ENCODE data around the gene LRRC37A3. TPM values are rescaled to one million over a fixed set of nuclear protein-coding genes. Genes with fewer than 3 reads are reported as not detected.

Gene LRRC37A3
- polyA plus RNA-seq, 1 of the 3 experiments (the other 2 are of a cell fraction), result 10.4 TPM

DNA sequence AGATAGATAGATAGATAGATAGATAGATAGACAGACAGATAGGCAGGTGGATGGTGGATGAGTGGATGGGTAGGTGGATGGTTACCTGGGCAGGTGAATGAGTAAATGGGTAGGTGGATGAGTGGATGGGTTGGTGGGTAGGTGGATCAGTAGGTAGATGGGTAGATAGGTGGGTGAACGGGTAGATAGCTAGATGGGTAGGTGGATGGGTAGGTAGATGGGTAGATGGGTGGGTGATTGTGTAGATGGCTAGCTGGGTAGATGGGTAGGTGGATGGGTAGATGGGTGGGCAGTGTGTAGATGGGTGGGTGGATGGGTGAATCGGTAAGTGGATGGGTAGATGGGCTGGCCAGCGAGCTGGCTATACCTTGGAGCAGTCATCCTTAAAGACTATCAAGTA, 21.8 kb upstream of the LRRC37A3 start:
- H3K4me3 ChIP-seq (ENCODE audit: low read depth in 2 of 2, low read length in 1 of 2), result no peak overlapping the region
- no peaks in the 10 kb centered on the region for H3K27me3 ChIP-seq (ENCODE audit: insufficient read depth)
- H3K4me2 ChIP-seq, result no peak overlapping the region
- no peak for DNase-seq
- H3K79me2 ChIP-seq (ENCODE audit: insufficient read depth), result no peaks in the 10 kb centered on the region
- H4K20me1 ChIP-seq (ENCODE audit: insufficient read depth), result no peaks in the 10 kb centered on the region
- 74% methylated on average over 3 of the region's 3 CpGs for WGBS (ENCODE audit: low lambda C conversion rate)
- no peaks in the 10 kb centered on the region for H3K9me2 ChIP-seq
- peaks cover 0 to 2% of the 10 kb centered on the region in 2 experiments for H3K36me3 ChIP-seq (replicated peaks in 1 of 2; ENCODE audit: control insufficient read depth in 1 of 2, insufficient read depth in 2 of 2, low read length in 1 of 2)
- H3K9ac ChIP-seq, result no peak overlapping the region
- H3K9me3 ChIP-seq, result no peaks in the 10 kb centered on the region
- POLR2A ChIA-PET, result no interaction called here
- TF ChIP-seq, protein P1, sequence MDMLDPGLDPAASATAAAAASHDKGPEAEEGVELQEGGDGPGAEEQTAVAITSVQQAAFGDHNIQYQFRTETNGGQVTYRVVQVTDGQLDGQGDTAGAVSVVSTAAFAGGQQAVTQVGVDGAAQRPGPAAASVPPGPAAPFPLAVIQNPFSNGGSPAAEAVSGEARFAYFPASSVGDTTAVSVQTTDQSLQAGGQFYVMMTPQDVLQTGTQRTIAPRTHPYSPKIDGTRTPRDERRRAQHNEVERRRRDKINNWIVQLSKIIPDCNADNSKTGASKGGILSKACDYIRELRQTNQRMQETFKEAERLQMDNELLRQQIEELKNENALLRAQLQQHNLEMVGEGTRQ (IDR thresholded peaks at IDR 0.05; ENCODE audit: borderline replicate concordance, low read depth, low read length), result no peak
- TF ChIP-seq RXRA (IDR thresholded peaks at IDR 0.05; ENCODE audit: borderline replicate concordance, low read depth) (no peak), EZH2phosphoT487 (IDR thresholded peaks at IDR 0.05; ENCODE audit: borderline replicate concordance, low read depth) (no peak), GABPA (IDR thresholded peaks at IDR 0.05; ENCODE audit: low read depth) (no peak), JUND (IDR thresholded peaks at IDR 0.05) (no peak), SIN3A (IDR thresholded peaks at IDR 0.05; ENCODE audit: borderline replicate concordance, low read depth, low read length) (no peak), RAD21 (IDR thresholded peaks at IDR 0.05; ENCODE audit: low read length) (no peak), RCOR1 (IDR thresholded peaks at IDR 0.05; ENCODE audit: low read length) (no peak), TCF12 (IDR thresholded peaks at IDR 0.05) (no peak), FOSL2 (IDR thresholded peaks at IDR 0.05; ENCODE audit: borderline replicate concordance, low read depth) (no peak), NFIC (IDR thresholded peaks at IDR 0.05; ENCODE audit: borderline replicate concordance) (no peak), NRF1 (IDR thresholded peaks at IDR 0.05; ENCODE audit: low read depth, low read length) (no peak)
- TF ChIP-seq, protein P2, sequence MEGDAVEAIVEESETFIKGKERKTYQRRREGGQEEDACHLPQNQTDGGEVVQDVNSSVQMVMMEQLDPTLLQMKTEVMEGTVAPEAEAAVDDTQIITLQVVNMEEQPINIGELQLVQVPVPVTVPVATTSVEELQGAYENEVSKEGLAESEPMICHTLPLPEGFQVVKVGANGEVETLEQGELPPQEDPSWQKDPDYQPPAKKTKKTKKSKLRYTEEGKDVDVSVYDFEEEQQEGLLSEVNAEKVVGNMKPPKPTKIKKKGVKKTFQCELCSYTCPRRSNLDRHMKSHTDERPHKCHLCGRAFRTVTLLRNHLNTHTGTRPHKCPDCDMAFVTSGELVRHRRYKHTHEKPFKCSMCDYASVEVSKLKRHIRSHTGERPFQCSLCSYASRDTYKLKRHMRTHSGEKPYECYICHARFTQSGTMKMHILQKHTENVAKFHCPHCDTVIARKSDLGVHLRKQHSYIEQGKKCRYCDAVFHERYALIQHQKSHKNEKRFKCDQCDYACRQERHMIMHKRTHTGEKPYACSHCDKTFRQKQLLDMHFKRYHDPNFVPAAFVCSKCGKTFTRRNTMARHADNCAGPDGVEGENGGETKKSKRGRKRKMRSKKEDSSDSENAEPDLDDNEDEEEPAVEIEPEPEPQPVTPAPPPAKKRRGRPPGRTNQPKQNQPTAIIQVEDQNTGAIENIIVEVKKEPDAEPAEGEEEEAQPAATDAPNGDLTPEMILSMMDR (IDR thresholded peaks at IDR 0.05), result no peak
- TF ChIP-seq, protein P3, sequence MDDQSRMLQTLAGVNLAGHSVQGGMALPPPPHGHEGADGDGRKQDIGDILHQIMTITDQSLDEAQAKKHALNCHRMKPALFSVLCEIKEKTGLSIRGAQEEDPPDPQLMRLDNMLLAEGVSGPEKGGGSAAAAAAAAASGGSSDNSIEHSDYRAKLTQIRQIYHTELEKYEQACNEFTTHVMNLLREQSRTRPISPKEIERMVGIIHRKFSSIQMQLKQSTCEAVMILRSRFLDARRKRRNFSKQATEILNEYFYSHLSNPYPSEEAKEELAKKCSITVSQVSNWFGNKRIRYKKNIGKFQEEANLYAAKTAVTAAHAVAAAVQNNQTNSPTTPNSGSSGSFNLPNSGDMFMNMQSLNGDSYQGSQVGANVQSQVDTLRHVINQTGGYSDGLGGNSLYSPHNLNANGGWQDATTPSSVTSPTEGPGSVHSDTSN (IDR thresholded peaks at IDR 0.05), result no peak
- TF ChIP-seq, protein P4, sequence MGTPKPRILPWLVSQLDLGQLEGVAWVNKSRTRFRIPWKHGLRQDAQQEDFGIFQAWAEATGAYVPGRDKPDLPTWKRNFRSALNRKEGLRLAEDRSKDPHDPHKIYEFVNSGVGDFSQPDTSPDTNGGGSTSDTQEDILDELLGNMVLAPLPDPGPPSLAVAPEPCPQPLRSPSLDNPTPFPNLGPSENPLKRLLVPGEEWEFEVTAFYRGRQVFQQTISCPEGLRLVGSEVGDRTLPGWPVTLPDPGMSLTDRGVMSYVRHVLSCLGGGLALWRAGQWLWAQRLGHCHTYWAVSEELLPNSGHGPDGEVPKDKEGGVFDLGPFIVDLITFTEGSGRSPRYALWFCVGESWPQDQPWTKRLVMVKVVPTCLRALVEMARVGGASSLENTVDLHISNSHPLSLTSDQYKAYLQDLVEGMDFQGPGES (IDR thresholded peaks at IDR 0.05; ENCODE audit: low read depth, low read length), result no peak
- TF ChIP-seq, protein P5, sequence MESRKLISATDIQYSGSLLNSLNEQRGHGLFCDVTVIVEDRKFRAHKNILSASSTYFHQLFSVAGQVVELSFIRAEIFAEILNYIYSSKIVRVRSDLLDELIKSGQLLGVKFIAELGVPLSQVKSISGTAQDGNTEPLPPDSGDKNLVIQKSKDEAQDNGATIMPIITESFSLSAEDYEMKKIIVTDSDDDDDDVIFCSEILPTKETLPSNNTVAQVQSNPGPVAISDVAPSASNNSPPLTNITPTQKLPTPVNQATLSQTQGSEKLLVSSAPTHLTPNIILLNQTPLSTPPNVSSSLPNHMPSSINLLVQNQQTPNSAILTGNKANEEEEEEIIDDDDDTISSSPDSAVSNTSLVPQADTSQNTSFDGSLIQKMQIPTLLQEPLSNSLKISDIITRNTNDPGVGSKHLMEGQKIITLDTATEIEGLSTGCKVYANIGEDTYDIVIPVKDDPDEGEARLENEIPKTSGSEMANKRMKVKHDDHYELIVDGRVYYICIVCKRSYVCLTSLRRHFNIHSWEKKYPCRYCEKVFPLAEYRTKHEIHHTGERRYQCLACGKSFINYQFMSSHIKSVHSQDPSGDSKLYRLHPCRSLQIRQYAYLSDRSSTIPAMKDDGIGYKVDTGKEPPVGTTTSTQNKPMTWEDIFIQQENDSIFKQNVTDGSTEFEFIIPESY (IDR thresholded peaks at IDR 0.05; ENCODE audit: borderline replicate concordance, low read depth), result no peak
- H3K4me1 ChIP-seq (ENCODE audit: control insufficient read depth in 1 of 2, insufficient read depth in 2 of 2, low read depth in 1 of 2, low read length in 1 of 2), result no peaks in the 10 kb centered on the region; a peak in 1 of 4 replicates
- H3K27ac ChIP-seq (ENCODE audit: low read depth in 2 of 2, low read length in 1 of 2), result no peak overlapping the region
- H2AFZ ChIP-seq (ENCODE audit: low read depth), result no peak overlapping the region
- CTCF ChIA-PET, result interaction anchor here (0.6 to 2.7 kb wide), 10 partner anchors 14 to 522 kb away, joined by 3 to 23 read pairs (median 6); partner anchors contain the start of gene LRRC37A3
- H3F3A ChIP-seq (replicated peaks; ENCODE audit: insufficient read depth), result no peaks in the 10 kb centered on the region

Measured in SK-N-SH (cell line).